Measurements from ENCODE around the gene CCDC92B.
A peak's percentile ranks its signal among the peaks of the same experiment; 100 is the strongest.

The CCDC92B gene

GRCh38 chr17:2710071-2710802 lies 39.2 kb downstream of the CCDC92B start:
- peak overlapping the region; percentile 76; the same call in 1 of the 2 replicates for H3K4me3 ChIP-seq (ENCODE audit: low read length)
- no peaks in the 10 kb centered on the region; the same call in 1 of the 2 replicates for H3K36me3 ChIP-seq (ENCODE audit: control insufficient read depth, insufficient read depth, low read length)
- DNase-seq (ENCODE audit: low read depth, low spot score), result no peak
- no peaks in the 10 kb centered on the region for H3K27me3 ChIP-seq (ENCODE audit: control insufficient read depth, insufficient read depth, low read length)
- WGBS (ENCODE audit: insufficient coverage, insufficient read length), result no CpG with 5 or more reads among the region's 16 CpGs
- H3K9me3 ChIP-seq (ENCODE audit: control insufficient read depth, insufficient read depth, low read length), result no peaks in the 10 kb centered on the region
- H3K4me1 ChIP-seq (ENCODE audit: control insufficient read depth, insufficient read depth, low read length), result peaks cover 6% of the 10 kb centered on the region
- no peak overlapping the region for H3K27ac ChIP-seq (ENCODE audit: low read length)

DNA sequence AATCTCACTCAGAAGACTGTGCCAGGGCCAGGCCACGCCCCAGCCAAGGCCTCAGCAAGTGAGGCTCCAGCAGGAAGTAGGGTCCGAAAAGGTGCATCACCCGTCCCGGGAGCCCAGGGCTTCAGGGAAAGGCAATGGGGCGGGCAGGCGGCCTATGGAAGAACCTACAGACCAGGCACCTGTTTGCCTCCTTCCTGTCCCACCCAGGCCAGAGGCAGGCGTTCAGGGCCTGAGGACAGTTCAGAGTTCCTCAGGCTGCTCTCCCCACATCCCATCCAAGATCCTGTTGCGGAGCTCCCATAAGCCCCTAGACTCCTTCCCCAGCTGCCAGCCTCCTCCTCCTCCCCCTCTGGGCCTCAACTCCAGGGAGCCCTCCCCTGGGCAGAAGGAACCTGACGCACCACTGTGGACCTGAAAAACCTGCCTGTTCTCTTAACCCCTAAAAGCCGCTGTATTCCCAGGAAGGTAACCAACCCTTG lies 40.2 kb downstream of the CCDC92B start:
- no CpG with 5 or more reads among the region's 10 CpGs for WGBS (ENCODE audit: insufficient coverage, insufficient read length)
- Histone ChIP-seq H3K36me3 (ENCODE audit: control insufficient read depth, insufficient read depth, low read length) (no peaks in the 10 kb centered on the region; the same call in 1 of the 2 replicates), H3K4me3 (ENCODE audit: low read length) (no peak overlapping the region), H3K4me1 (ENCODE audit: control insufficient read depth, insufficient read depth, low read length) (peaks cover 6% of the 10 kb centered on the region), H3K27ac (ENCODE audit: low read length) (no peak overlapping the region), H3K9me3 (ENCODE audit: control insufficient read depth, insufficient read depth, low read length) (no peaks in the 10 kb centered on the region), H3K27me3 (ENCODE audit: control insufficient read depth, insufficient read depth, low read length) (no peaks in the 10 kb centered on the region)
- DNase-seq (ENCODE audit: low read depth, low spot score), result no peak

- H3K27me3 ChIP-seq (ENCODE audit: control insufficient read depth, insufficient read depth, low read length), result no peaks in the 10 kb centered on the region
- WGBS (ENCODE audit: insufficient coverage, insufficient read length), result no CpG with 5 or more reads among the region's 21 CpGs
- peaks cover 6% of the 10 kb centered on the region for H3K4me1 ChIP-seq (ENCODE audit: control insufficient read depth, insufficient read depth, low read length)
- H3K27ac ChIP-seq (ENCODE audit: low read length), result no peak overlapping the region
- no peaks in the 10 kb centered on the region; the same call in 1 of the 2 replicates for H3K36me3 ChIP-seq (ENCODE audit: control insufficient read depth, insufficient read depth, low read length)
- H3K9me3 ChIP-seq (ENCODE audit: control insufficient read depth, insufficient read depth, low read length), result no peaks in the 10 kb centered on the region
- H3K4me3 ChIP-seq (ENCODE audit: low read length), result no peak overlapping the region
- DNase-seq (ENCODE audit: low read depth, low spot score), result no peak
Measured at GRCh38 chr17:2708585-2709182, 40.8 kb downstream of the CCDC92B start.

DNA sequence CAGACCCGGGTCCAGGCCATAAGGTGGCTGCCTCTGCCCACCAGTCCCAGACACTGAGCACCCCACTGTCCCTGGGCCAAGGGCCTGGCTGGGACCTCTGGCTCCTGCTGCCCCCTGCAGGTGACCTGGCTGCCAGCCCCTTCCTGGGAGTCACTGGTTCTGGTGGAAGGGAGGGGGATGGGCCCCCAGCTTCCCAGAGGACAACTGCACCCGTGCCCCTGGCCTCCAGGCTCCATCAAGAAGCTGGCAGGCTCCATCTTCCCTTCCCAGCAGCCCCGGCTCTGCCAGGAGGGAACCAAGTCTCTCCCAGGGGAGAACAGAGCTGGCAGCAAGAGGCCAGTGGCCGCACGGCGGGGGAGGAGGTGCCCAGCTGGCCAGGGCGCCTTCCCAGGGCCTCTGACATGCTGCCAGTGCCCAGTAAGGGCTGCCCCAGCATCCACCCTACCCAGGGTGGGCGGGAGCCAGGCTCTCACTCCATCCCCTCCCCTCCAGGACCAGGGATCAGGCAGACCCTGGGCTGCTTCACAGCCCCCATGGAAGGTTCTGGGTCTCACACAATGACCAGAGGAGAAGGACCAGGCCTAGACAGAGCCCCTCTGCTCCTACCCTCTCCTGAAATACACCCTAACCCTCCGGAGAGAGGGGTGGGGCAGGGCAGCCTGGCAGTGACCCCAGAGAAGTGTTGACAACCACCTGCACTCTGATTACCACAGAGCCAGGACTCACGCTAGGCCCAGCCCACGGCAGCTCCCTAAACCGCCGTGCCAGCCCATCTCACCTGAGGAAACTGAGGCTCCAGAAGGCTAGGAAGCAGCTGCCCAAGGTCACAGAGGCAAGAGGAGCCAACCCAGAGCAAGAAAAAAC lies 41.5 kb downstream of the CCDC92B start:
- DNase-seq (ENCODE audit: low read depth, low spot score), result no peak
- no peak overlapping the region for H3K27ac ChIP-seq (ENCODE audit: low read length)
- no peaks in the 10 kb centered on the region for H3K27me3 ChIP-seq (ENCODE audit: control insufficient read depth, insufficient read depth, low read length)
- H3K36me3 ChIP-seq (ENCODE audit: control insufficient read depth, insufficient read depth, low read length), result peaks cover 4% of the 10 kb centered on the region
- no peak overlapping the region for H3K4me3 ChIP-seq (ENCODE audit: low read length)
- no CpG with 5 or more reads among the region's 13 CpGs for WGBS (ENCODE audit: insufficient coverage, insufficient read length)
- no peaks in the 10 kb centered on the region for H3K9me3 ChIP-seq (ENCODE audit: control insufficient read depth, insufficient read depth, low read length)
- H3K4me1 ChIP-seq (ENCODE audit: control insufficient read depth, insufficient read depth, low read length), result peaks cover 6% of the 10 kb centered on the region

GRCh38 chr17:2706911-2707510 lies 42.4 kb downstream of the CCDC92B start:
- Histone ChIP-seq H3K9me3 (ENCODE audit: control insufficient read depth, insufficient read depth, low read length) (no peaks in the 10 kb centered on the region), H3K27ac (ENCODE audit: low read length) (no peak overlapping the region), H3K4me3 (ENCODE audit: low read length) (no peak overlapping the region), H3K4me1 (ENCODE audit: control insufficient read depth, insufficient read depth, low read length) (peaks cover 5% of the 10 kb centered on the region), H3K27me3 (ENCODE audit: control insufficient read depth, insufficient read depth, low read length) (no peaks in the 10 kb centered on the region), H3K36me3 (ENCODE audit: control insufficient read depth, insufficient read depth, low read length) (peaks cover 5% of the 10 kb centered on the region)
- WGBS (ENCODE audit: insufficient coverage, insufficient read length), result no CpG with 5 or more reads among the region's 21 CpGs
- no peak for DNase-seq (ENCODE audit: low read depth, low spot score)

DNA sequence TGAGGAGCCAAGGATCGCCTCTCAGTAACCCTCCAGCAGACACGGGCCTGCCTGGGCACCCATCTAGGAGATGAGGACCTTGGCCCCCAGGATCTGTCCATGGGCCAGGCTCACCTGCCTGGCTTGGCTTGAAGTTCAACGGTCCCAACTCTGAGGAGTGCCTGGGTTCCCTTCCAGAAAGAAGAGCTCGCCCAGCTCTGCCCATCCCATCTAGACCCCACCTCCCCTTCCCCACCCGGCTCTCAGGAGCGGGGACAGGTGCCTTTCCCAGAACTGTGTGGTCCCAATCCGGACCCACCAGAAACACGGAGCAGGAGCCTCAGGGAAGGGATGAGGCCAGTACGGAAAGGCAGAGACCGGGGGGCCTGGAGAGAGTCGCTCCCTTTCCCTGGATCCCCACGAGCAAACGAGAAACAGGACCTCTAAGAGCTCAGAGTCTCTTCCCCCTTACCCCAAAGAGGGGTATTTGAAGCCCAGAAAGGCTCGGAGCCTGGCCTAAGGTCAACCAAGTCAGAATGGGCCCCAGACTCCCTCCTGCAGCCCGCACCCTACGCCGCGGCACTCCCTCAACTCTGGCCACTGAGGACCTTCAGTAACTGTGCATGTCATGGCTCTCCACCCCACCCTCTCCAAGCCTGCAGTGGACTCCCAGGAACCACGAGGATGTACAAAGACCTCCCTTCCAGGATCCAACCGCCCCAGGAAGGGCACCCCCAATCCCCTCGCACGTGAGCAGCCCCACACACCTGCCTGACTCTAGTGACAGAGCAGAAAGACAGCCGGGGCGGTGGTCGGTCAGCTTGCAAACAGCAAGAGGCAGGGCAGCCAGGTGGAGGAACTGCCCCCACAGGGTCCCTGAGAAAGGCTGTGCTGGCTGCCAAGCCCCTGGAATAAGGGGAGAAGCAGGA lies 43.3 kb downstream of the CCDC92B start:
- no peaks in the 10 kb centered on the region for H3K27me3 ChIP-seq (ENCODE audit: control insufficient read depth, insufficient read depth, low read length)
- H3K4me3 ChIP-seq (ENCODE audit: low read length), result no peak overlapping the region
- no peaks in the 10 kb centered on the region for H3K9me3 ChIP-seq (ENCODE audit: control insufficient read depth, insufficient read depth, low read length)
- DNase-seq (ENCODE audit: low read depth, low spot score), result no peak
- H3K36me3 ChIP-seq (ENCODE audit: control insufficient read depth, insufficient read depth, low read length), result peaks cover 8% of the 10 kb centered on the region
- H3K27ac ChIP-seq (ENCODE audit: low read length), result no peak overlapping the region
- WGBS (ENCODE audit: insufficient coverage, insufficient read length), result no CpG with 5 or more reads among the region's 25 CpGs
- H3K4me1 ChIP-seq (ENCODE audit: control insufficient read depth, insufficient read depth, low read length), result peaks cover 3% of the 10 kb centered on the region

DNA sequence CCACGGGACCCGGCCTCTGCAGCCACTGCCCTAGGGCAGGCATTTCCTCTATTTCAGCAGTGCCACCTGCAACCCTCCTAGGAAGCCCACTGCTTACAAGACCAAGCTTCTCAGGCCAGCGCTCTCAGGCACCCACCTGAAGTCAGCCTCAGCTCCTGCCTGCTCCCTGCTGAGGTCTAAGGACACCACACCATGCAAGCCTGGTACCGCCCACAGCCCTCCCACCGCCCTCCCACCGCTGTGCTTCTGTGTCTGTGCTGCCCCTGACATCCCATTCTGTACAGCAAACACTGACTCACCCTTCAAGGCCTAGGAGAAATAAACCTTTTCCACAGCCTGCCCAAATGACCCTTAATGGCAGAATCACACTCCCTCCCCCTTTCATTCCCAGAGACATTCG lies 44.2 kb downstream of the CCDC92B start:
- no peak for DNase-seq (ENCODE audit: low read depth, low spot score)
- Histone ChIP-seq H3K4me3 (ENCODE audit: low read length) (no peak overlapping the region), H3K27ac (ENCODE audit: low read length) (no peak overlapping the region), H3K4me1 (ENCODE audit: control insufficient read depth, insufficient read depth, low read length) (peaks cover 2% of the 10 kb centered on the region), H3K9me3 (ENCODE audit: control insufficient read depth, insufficient read depth, low read length) (no peaks in the 10 kb centered on the region), H3K27me3 (ENCODE audit: control insufficient read depth, insufficient read depth, low read length) (no peaks in the 10 kb centered on the region), H3K36me3 (ENCODE audit: control insufficient read depth, insufficient read depth, low read length) (peaks cover 17% of the 10 kb centered on the region)
- no CpG with 5 or more reads among the region's 7 CpGs for WGBS (ENCODE audit: insufficient coverage, insufficient read length)

DNA sequence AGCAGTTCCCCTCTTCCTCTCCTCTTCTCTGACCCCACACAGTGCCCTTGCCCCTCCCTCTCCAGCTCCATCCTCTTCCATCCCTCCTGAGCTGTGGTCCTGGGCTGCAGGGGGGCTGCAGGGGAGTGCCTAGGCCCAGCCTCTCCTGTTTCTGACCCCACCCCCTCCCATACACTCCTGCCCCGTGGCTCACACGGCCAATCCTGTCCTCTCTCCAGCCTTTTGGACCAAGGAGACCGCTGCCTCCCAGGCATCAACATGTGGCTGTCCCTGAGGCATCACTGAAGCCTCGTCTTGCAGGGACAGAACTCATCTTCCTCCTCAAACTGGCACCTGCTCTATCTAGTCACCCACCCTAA lies 44.6 kb downstream of the CCDC92B start:
- H3K9me3 ChIP-seq (ENCODE audit: control insufficient read depth, insufficient read depth, low read length), result no peaks in the 10 kb centered on the region
- WGBS (ENCODE audit: insufficient coverage, insufficient read length), result no CpG with 5 or more reads among the region's 4 CpGs
- peaks cover 18% of the 10 kb centered on the region for H3K36me3 ChIP-seq (ENCODE audit: control insufficient read depth, insufficient read depth, low read length)
- no peak for DNase-seq (ENCODE audit: low read depth, low spot score)
- no peak overlapping the region for H3K4me3 ChIP-seq (ENCODE audit: low read length)
- H3K4me1 ChIP-seq (ENCODE audit: control insufficient read depth, insufficient read depth, low read length), result peaks cover under 1% of the 10 kb centered on the region
- no peaks in the 10 kb centered on the region for H3K27me3 ChIP-seq (ENCODE audit: control insufficient read depth, insufficient read depth, low read length)
- H3K27ac ChIP-seq (ENCODE audit: low read length), result no peak overlapping the region

DNA sequence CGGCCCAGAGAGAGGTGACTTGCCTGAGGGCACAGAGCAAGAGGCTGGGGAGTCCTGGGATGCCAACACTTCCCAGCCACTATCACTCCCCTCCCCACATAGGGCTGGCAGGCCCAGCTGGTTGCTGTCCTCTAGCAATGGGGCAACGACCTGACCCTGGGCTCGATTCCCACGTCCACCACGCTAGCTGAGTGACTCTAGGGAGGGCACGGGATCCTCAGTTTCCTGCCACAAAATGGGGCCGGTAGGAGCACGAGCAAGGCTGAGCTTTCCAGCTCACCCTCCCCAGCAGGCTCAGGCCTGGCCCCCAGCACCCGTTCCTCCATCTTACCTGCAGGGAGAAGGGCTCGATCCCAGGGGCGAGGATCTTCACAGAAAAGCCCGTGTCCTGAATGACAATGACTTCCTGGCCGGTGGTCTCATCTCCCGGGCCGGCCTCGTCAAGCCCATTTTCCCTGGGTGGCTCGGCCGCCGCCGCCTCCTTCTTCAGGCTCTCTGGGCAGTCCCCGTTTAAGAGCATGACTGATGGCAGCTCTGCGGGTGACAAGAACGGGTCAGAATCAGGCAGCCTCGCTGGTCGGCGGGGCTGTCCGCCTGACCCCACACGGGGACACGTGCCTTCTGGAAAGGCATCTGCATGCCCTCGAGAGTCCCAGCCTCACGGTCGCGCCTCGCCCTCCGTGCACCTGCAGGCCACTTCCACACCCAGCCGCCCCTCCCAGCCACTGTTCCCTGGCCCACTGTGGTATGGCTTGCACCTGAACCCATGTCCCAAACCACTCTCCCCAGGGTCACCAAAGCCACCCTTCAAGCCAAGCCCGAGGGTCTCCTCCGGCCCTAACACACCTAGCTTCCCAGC lies 45.2 kb downstream of the CCDC92B start:
- H3K36me3 ChIP-seq (ENCODE audit: control insufficient read depth, insufficient read depth, low read length), result peaks cover 18% of the 10 kb centered on the region
- H3K4me3 ChIP-seq (ENCODE audit: low read length), result no peak overlapping the region
- no peaks in the 10 kb centered on the region for H3K27me3 ChIP-seq (ENCODE audit: control insufficient read depth, insufficient read depth, low read length)
- H3K4me1 ChIP-seq (ENCODE audit: control insufficient read depth, insufficient read depth, low read length), result no peaks in the 10 kb centered on the region; the same call in 1 of the 2 replicates
- WGBS (ENCODE audit: insufficient coverage, insufficient read length), result no CpG with 5 or more reads among the region's 38 CpGs
- no peak for DNase-seq (ENCODE audit: low read depth, low spot score)
- H3K9me3 ChIP-seq (ENCODE audit: control insufficient read depth, insufficient read depth, low read length), result no peaks in the 10 kb centered on the region
- no peak overlapping the region for H3K27ac ChIP-seq (ENCODE audit: low read length)

All from iPS DF 6.9 (cell line).